ENCODE measurements around the gene ZNF296. TPM values are rescaled to one million over a fixed set of nuclear protein-coding genes. Genes with fewer than 3 reads are reported as not detected.

ZNF296 gene
- total and polyA plus RNA-seq, 2 of the 8 experiments (the other 6 are each of a cell fraction or from before 2014, with no cell fraction given), result 2.7 to 7.5 TPM

DNA sequence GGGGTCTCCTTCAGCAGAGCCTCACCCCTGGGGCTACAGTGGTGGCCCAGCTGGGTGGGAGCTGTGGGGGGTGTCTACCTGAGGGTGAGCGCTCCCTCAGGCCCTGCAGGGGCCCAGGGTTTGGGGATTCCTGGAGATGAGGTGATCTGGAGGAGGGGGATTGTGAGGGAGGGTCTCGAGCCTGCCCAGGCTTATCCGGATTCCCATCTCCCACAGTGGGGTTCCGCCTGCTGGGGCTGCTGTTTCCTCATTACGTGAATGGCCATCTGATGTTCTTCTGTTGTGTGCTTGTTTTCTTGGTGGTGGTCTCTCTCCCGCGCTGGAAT lies 21.1 kb upstream of the ZNF296 start (continued):
- TF ChIP-seq CHD7 (IDR thresholded peaks at IDR 0.05; ENCODE audit: insufficient replicate concordance, low read length), result no peak
- TF ChIP-seq CBX5 (IDR thresholded peaks at IDR 0.05; ENCODE audit: low read depth, low read length), result no peak
- no peak for TF ChIP-seq RNF2 (IDR thresholded peaks at IDR 0.05; ENCODE audit: borderline replicate concordance, low read depth, low read length, missing control alignments, poor library complexity, severe bottlenecking)
- TF ChIP-seq ASH2L (IDR thresholded peaks at IDR 0.05; ENCODE audit: low read length), result no peak
- no peak for TF ChIP-seq KDM4A (IDR thresholded peaks at IDR 0.05; ENCODE audit: low read depth, low read length, severe bottlenecking)

Data from H1 (cell line).